Measurements from ENCODE around the gene GREB1.

GREB1 gene

GRCh38 chr2:11680901-11681721, 147.3 kb downstream of the GREB1 start:
- TF ChIP-seq CTCF (IDR thresholded peaks at IDR 0.05; ENCODE audit: control insufficient read depth, extremely low read depth, insufficient read depth): no peak
- H3K4me3 ChIP-seq (ENCODE audit: low read depth, low read length): no peak overlapping the region

GRCh38 chr2:11681722-11682589, 148.1 kb downstream of the GREB1 start:
- no peak overlapping the region for H3K4me3 ChIP-seq (ENCODE audit: low read depth, low read length)
- TF ChIP-seq CTCF (IDR thresholded peaks at IDR 0.05; ENCODE audit: control insufficient read depth, extremely low read depth, insufficient read depth): peak; percentile 86
- DNase-seq (ENCODE audit: low read depth): no peak

More at GRCh38 chr2:11680901-11681721, 147.3 kb downstream of the GREB1 start:
- no peak for DNase-seq (ENCODE audit: low read depth)

GRCh38 chr2:11682590-11682915, 148.7 kb downstream of the GREB1 start:
- TF ChIP-seq CTCF (IDR thresholded peaks at IDR 0.05; ENCODE audit: control insufficient read depth, extremely low read depth, insufficient read depth): no peak
- no peak overlapping the region for H3K4me3 ChIP-seq (ENCODE audit: low read depth, low read length)
- DNase-seq (ENCODE audit: low read depth): no peak

- TF ChIP-seq CTCF (IDR thresholded peaks at IDR 0.05; ENCODE audit: control insufficient read depth, extremely low read depth, insufficient read depth): no peak
- DNase-seq (ENCODE audit: low read depth): no peak
- H3K4me3 ChIP-seq (ENCODE audit: low read depth, low read length): no peak overlapping the region
Observed at GRCh38 chr2:11683476-11683875, 149.6 kb downstream of the GREB1 start.

GRCh38 chr2:11683966-11684365, 150.1 kb downstream of the GREB1 start:
- no peak for DNase-seq (ENCODE audit: low read depth)
- H3K4me3 ChIP-seq (ENCODE audit: low read depth, low read length): no peak overlapping the region
- TF ChIP-seq CTCF (IDR thresholded peaks at IDR 0.05; ENCODE audit: control insufficient read depth, extremely low read depth, insufficient read depth): no peak

- no peak for DNase-seq (ENCODE audit: low read depth)
- H3K4me3 ChIP-seq (ENCODE audit: low read depth, low read length): no peak overlapping the region
Observed at GRCh38 chr2:11684894-11685460, 151.1 kb downstream of the GREB1 start.

More at GRCh38 chr2:11684894-11685460, 151.1 kb downstream of the GREB1 start:
- TF ChIP-seq CTCF (IDR thresholded peaks at IDR 0.05; ENCODE audit: control insufficient read depth, extremely low read depth, insufficient read depth): no peak

All from LNCaP clone FGC (cell line).